Right renal cortex interstitium (tissue), 3 donors: ENCODE measurements around the gene S100P. TPM values are rescaled to one million over a fixed set of nuclear protein-coding genes. Genes with fewer than 3 reads are reported as not detected.
"Not testable (repeated sequence)": the region's sequence is repeated elsewhere in the genome, so short reads cannot be mapped to it uniquely, and the experiment has no call there.

ENCODE experiments used
- DNase-seq, 3 donors: peaks; one replicate each; pipeline ENCODE4 v3.0.0-alpha.2; 2013; ENCODE audit warnings: low read depth in 3 of 3, low spot score in 2 of 3
- polyA plus RNA-seq, 3 donors: library from polyadenylated mRNA; unstranded; fragments of 120-200 nt; gene quantifications; one replicate each; pipeline ENCODE4 v1.2.1, GENCODE V29; 2013; ENCODE audit not compliant: insufficient read length in 3 of 3

S100P gene
- 10 to 100 TPM in 1 of 3 donors, 1 to 10 TPM in 2; 1.2 to 10.9 (median 5.0) TPM for polyA plus RNA-seq

DNA sequence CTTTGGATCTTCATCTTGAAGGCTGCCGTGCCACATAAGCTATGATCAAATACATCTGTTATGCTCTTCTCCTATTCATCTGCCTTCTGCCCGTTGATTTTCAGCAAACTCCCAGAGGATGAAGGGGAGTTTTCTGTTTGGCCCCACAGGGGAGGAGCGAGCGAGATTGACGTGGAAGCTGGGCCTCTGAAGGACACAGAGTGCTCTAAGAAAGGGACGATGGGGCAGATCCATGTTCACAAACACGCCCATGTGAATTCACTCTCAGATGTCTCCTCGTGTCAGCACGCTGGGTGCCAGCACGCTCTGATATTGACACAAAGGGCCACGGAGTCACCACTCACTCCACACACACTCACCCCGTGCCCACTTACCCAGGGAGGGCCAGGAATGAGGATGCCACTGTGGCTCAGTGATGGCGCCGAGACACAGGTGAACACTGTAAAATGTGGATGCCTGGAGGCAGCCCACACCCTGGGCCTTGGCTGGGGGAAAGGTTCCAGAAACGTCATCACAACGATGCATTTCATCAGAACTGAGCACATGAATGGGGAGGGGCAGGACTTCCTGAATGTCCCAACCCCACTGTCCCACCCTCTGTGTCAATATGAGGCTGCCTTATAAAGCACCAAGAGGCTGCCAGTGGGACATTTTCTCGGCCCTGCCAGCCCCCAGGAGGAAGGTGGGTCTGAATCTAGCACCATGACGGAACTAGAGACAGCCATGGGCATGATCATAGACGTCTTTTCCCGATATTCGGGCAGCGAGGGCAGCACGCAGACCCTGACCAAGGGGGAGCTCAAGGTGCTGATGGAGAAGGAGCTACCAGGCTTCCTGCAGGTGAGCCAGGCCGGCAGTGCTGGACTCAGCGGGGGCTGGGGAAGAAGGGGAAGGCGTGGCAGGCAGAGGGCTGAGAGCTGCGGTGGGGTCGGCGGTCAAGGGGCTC, at the start of gene S100P:
S100P (plus strand) TSS at position 648 of the 946 bp plus-strand sequence; CDS start at position 703, 55 bp downstream.
- no peak for DNase-seq

DNA sequence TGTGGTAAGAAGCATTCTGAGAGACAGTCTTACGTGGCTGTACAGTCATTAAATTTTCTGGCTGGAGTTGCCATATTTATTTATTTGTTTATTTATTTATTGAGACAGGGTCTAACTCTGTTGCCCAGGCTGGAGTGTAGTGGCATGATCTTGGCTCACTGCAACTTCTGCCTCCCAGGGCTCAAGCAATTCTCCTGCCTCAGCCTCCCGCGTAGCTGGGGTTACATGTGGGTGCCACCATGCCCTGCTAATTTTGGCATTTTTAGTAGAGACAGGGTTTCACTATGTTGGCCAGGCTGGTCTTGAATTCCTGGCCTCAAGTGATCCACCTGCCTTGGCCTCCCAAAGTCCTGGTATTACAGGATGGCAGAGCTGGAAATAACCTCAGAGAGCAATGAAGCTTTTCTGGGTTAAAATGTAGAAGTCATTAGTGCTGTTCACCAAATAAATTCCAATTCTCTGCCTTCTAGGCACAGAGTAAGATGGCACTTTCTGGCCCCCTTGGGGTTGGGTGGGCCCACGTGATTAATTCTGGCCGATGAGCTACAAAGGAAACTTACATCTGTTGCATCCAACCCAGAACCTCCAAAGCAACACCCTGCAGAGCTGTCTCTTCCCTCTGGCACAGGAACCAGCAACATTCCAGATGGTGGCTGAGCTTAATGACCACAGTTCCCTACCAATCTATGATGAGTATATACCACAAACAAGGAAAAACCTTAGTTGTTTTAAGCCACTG, 48.7 kb upstream of the S100P start:
- DNase-seq, result no peak

DNA sequence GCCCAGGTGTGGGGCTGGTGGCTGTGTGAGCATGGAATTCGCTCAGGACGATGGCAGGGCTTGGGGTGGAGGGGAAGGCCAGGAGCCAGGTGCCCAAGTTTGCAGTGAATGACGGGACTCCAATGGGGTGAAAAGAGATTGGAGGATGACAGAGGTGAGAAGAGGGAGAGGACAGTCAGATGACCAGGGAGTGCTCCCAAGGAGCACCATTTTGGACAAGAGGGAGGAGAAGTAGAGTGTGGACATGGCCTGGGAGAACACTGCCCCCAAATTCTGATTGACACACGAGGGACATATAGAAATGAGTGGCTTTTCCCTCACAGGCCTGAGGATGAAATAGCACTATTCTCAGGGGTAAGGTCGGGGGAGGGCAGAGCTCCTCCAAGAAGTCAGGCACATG, 46.5 kb upstream of the S100P start:
- DNase-seq, result no peak

DNA sequence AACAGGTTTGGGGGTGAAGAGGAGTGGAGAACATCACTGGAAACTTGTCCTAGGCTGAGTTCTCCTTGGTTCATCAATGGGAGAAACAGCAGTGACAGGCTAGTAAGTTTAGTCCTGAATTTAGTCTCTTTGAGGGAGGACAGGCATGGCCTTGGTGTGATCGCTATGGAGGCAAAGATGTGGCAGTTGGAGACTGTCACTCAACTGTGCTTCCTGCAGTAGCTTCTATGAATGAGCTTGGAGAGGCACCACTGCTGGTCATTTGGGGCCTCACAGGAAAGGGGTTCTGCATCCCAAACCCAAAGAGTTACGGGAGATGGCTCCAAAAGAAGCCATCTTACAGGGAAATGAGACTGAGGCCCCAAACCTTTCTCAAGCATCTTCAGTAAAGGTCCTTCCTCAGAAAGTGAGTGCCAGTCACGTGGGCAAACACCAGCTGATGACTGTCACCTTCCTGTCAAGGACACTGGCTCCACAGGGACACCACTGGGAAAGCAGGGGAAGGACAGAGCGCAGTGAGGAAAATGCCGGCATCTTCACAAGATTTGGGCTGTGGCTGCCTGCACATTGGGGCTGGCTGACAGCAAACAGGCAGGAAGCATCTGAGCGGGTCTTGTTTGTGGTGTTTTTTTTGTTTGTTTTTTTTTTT, 46.0 kb upstream of the S100P start:
- no peak for DNase-seq

DNA sequence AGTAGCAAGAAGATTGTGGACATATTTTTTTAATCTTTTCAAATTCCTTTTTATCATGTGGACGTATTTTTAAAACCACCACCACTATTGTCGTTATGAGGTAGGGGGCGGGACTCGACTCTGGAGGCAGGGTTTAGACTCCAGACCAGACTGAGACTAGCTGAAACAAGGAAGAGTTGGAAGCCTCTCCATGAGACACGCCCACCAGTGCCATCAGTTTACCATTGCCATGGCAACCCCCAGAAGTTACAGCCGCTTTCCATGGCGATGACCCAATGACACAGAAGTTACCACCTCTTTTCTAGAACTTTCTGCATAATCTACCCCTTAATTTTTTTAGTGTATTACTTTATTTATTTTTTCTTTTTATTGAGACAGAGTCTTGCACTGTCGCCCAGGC, 44.5 kb upstream of the S100P start:
- DNase-seq, result no peak

DNA sequence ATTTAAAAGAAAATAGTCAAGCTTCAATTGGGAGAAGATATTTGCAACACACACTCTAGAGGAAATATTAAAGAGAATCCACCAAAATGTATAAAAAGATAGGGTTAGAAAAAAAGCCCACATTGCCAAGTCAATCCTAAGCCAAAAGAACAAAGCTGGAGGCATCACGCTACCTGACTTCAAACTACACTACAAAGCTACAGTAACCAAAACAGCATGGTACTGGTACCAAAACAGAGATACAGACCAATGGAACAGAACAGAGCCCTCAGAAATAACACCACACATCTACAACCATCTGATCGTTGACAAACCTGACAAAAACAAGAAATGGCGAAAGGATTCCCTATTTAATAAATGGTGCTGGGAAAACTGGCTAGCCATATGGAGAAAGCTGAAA, 39.5 kb upstream of the S100P start:
- DNase-seq, result not testable (repeated sequence)

DNA sequence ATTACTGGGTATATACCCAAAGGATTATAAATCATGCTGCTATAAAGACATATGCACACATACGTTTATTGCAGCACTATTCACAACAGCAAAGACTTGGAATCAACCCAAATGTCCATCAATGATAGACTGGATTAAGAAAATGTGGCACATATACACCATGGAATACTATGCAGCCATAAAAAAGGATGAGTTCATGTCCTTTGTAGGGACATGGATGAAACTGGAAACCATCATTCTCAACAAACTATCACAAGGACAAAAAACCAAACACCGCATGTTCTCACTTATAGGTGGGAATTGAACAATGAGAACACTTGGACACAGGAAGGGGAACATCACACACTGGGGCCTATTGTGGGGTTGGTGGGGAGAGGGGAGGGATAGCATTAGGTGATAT, 38.4 kb upstream of the S100P start:
- not testable (repeated sequence) for DNase-seq

DNA sequence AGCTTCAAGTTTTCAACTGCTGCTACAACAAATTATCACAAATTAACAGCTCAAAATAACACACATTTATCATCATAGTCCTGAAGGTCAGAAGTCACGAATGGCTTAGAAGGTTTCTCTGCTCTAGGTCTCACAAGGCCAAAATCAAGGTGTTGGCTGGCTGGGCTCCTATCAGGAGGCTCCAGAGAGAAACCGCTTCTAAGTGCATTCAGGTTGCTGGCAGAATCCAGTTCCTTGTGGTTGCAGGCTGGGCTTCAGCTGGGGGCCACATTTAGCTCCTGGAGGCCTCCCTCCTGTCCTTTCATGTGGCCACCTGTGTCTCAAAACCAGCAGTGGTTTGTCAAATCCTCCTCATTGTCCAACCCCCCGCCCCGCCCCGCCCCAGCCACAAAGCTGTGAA, 37.8 kb upstream of the S100P start:
- no peak for DNase-seq

DNA sequence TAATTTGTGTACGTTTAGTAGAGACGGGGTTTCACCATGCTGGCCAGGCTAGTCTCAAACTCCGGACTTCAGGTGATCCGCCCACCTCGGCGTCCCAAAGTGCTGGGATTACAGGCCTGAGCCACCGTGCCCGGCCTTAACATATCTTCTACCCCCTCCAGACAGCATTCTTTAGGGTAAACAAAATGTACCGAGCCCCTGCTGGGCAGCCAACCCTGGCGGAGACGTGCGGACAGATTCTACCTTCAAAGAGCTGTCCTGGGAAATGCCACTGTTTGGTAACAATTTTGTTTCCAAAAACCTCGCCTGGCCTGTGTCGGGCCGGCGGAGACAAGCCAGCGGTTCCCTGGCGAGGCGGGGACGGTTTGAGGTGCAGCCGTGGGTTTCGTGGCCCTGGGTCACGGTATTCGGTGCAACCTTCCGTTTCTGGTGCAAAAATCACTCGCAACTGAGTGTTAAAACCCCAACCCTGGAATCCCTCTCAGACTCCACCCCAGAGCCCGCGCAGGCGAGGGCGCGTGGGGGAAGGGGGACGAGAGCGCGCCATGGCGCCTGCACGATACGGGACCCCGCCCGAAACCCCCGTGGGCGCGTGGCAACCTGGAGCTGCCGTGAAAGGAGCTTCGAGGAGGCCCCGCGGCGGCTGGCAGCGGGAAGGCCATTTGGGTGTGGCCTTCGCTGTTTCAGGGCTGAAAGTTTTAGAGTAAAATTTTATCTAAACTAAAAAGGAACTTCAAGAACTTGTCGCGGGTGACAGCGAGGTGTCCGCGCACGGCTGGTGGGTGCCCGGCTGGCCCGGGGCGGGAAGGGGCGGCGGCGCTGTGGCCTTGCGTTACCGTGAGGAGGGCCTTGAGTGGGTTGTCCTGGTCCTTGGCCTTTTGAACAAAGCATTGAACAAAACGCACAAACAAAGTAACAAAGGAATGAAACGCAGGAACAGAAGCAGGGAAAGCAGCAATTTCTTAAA, 36.2 kb upstream of the S100P start:
- DNase-seq, result no peak

DNA sequence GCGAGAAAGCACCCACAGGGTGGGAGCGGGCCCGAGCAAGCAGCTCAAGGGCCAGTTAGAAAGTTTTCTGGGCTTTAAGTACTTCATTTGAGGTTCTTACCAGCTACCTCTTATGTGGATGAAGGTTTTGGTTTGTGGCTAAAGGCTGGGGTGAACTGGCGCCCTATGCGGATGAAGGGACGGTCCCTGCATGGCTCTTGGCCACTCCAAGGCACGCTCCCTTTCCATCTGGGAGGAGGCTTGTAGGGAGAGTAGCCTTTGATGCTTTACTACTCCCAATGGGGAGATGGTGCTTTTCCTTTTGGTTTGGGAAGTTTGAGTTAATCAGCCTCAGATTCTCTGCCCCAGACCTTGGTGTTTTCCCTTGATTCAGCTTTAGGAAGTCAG, 35.5 kb upstream of the S100P start:
- no peak for DNase-seq

DNA sequence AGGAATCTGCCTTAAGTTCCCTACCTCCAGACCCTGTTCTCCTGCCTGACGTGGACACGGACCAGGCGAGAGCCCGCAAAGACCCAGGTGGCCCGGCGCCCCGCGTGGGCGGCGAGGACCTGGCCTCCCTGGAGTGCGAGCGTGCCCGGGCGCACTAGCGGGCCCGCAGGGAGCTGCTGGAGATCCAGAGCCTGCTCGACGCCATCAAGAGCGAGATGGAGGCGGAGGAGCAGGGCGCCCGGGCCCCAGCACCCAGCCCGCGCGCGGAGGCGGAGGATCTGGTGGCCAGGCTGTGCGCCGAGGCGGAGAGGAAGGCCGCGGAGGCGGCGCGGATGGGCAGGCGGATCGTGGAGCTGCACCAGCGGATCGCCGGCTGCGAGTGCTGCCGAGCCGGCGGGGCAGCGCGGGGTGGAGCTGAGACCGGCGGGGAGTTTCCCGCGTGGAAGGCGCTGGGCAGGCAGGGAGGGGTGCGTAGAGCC, 35.0 kb upstream of the S100P start:
- no peak for DNase-seq

DNA sequence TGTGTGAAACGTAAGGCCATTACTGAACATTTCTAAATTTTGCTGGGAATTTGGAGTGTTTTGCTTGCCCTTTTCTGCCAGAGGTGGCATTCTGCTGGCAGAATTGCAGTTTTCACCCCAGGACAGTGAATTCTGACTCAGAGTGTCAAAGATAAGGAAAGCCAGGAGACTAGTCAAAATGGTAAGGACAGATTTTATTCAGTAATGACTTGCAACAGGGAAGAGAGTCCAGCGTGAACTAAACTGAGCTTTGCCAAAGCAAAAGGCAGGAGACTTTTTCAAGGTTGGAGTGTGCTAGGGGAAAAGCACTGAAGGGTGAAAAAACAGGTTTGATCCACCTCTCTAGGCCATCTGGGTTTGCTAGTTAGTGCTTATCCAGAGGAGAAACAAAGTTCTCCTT, 33.8 kb upstream of the S100P start:
- DNase-seq, result no peak

DNA sequence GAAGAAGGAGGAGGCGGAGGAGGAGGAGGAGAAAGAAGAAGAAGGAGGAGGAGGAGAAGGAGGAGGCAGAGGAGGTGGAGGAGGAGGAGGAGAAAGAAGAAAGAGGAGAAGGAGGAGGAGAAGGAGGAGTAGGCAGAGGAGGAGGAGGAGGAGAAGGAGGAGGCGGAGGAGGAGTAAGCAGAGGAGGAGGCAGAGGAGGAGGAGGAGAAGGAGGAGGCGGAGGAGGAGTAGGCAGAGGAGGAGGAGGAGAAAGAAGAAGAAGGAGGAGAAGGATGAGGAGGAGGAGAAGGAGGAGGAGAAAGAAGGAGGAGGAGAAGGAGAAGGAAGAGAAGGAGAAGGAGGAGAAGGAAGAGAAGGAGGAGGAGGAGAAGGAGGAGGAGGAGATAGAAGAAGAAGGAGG, 33.2 kb upstream of the S100P start:
- DNase-seq, result no peak

DNA sequence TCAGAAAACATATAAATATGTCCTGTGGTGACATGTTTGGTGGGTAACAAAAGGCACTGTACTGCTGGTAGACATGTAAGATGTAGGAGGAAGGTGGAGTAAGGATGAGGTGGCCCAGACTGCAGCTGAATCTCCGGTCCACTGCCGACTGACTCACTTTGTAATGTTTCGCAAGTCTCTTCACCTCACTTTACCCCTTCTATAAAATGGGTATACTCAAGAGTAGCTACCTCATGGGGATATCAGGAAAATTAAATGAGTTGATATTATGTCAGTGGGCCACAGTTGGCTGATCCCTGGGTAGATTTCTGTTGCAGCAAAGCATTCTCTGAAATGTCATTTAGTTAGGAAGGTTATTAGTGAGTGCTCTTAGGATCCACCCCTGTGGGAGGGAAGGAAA, 31.1 kb upstream of the S100P start:
- no peak for DNase-seq

DNA sequence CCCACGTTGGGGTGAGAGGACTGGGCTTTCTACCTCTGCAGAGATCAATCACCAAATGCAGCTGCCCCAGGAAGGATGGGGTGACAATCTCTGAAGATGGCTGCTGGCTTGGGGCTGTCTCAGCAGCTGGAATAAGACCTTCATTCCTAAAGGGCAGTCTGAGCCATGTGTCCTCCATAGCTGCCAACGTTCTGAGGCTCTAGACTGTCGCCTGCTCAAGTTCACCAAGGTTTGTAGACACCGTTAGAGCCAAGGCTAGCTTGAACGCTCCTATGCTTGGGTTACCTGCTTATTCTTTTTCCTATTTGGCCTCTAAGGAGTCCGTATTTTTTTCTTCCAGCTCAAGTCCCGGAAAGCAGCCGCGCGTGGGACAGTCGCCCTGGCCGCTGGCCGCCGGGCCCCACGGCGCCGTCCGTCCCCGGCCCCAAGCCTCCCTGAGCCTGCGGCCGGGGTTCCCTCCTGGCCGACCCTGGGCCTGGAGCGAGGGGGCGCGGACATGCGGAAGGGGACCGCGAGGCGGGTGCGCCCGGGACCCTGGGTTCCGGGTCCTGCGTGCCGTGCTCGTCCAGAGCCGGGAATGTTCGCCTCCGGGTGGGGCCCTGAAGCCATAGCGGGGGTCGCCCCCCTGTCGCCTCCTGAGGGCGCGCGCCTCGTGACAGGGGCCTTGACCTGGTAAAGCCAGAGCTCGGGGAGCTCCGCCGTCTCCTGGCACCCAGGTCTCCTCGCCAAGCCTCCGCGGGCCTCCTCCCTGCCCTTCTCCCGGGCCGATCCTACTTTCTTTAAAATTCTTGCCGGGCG, 29.9 kb upstream of the S100P start:
- no peak for DNase-seq

DNA sequence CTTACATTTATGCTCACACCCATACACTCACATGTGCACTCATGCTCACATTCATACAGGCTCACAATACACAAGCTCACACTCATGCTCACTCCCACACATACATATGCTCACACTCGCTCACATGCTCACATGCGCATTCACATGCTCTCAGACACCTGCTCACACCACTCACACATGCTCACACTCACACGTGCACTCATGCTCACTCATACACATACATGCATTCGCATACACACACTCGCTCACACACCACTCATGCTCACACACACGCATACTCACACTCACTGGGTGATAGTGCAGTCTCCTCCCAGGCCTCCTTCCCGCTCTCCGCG, 28.4 kb upstream of the S100P start:
- no peak for DNase-seq

DNA sequence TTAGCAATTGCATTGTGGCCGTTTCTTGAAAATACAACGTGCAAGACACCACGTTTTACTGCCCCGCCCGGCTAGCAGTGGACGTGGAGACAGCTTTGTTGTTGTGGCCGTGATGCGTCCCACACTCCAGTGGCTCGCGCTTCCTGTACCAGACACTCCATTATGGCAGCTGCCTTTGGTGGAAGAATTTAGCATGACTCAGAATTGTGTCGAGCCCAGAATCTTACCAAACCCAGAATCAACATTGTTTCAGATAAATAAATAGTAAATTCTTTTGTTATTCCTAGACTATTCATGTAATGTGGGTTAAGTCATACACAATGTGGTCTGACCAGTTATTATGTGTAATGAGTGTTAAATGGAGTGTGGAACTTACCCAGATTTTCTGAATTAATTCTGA, 25.3 kb upstream of the S100P start:
- no peak for DNase-seq

DNA sequence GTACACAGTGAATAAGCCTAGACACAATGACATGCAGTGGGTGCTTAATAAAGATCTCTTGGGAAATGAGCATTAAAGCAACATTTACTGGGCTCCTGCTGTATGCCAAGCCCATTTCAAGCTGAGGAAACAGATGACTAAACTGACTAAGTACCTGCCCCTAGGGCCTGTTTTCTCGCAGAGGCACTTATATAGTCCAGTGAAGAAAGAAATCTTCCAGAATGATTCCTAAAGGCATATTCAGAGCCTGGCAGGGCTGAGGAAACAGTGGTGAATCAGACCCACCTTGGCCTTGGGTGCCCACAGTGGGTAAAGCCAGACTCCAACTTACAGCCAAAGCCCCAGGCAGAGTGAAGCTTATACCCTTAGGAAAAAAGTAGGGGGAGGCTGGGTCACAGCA, 22.0 kb upstream of the S100P start:
- no peak for DNase-seq

DNA sequence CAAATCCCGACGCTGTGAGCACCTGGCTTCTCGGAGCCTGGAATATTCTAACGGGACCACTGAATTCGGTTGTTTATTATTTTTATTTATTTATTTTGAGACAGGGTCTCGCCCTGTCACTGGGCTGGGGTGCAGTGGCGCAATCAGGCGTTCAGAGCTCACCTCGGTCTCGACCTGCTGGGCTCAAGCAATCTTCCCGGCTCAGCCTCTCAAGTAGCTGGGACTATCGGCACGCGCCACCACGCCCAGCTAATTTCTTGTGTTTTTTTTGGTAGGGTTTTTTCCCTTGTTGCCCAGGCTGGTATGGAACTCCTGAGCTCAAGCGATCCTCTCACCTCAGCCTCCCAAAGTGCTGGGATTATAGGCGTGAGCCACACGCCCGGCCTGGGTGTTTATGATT, 21.5 kb upstream of the S100P start:
- DNase-seq, result no peak
